ENCODE data around the gene RSPH4A.

RSPH4A gene

DNA sequence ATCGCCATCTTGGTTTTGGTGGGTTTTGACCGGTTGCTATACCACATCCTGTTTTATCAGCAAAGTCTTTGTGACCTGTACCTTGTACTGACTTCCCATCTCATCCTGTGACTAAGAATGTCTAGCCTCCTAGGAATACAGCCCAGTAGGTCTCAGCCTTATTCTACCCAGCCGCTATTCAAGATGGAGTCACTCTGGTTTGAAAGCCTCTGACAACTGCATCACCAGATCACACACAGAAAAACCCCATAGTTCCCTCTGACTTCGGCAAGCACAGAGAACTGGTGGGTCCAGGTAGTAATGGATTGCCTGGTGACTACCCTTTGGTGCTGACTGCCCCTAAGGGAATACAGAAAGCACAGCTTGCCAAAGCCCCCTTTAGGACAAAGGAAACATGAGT is 10.3 kb upstream of the RSPH4A start:
- no peak overlapping the region for H3K4me3 ChIP-seq
- H3K36me3 ChIP-seq (ENCODE audit: insufficient read depth, low read length): no peaks in the 10 kb centered on the region
- H3K27ac ChIP-seq: no peak overlapping the region
- H3K9ac ChIP-seq (ENCODE audit: insufficient read length): no peak overlapping the region
- DNase-seq (ENCODE audit: low read depth, low spot score): no peak
- TF ChIP-seq EZH2 (IDR thresholded peaks at IDR 0.05) (no peak), FOXP2 (optimal IDR thresholded peaks at IDR 0.05; ENCODE audit: control extremely low read depth, extremely low read length, insufficient read depth) (no peak), POLR2AphosphoS5 (IDR thresholded peaks at IDR 0.05; ENCODE audit: borderline replicate concordance, low read depth, low read length) (no peak)
- no peaks in the 10 kb centered on the region for H3K9me3 ChIP-seq (ENCODE audit: low read depth, low read length)

DNA sequence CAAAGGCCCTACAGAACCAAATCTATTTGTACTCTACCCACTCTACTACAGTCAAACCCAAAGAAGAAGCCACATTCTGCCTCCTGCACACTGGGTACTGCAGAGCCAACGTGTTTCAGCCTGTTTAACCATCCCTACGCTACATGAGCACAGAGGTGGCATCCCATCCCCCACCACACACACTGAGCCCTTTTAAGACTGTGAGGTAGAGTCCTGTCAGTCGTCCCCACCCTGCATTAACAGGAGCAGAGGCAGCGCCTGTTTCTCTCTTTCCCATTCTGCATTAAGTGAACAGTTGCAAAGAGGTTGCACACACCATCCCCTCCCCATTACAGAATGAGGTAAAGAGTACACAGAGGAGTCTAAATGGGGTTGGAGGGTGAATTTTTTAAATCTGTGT is 5.2 kb upstream of the RSPH4A start:
- DNase-seq (ENCODE audit: low read depth, low spot score): no peak
- H3K9me3 ChIP-seq (ENCODE audit: low read depth, low read length): no peaks in the 10 kb centered on the region
- H3K36me3 ChIP-seq (ENCODE audit: insufficient read depth, low read length): no peaks in the 10 kb centered on the region
- H3K4me3 ChIP-seq: no peak overlapping the region
- no peak overlapping the region for H3K27ac ChIP-seq
- TF ChIP-seq POLR2AphosphoS5 (IDR thresholded peaks at IDR 0.05; ENCODE audit: borderline replicate concordance, low read depth, low read length): no peak
- no peak for TF ChIP-seq FOXP2 (optimal IDR thresholded peaks at IDR 0.05; ENCODE audit: control extremely low read depth, extremely low read length, insufficient read depth)
- no peak for TF ChIP-seq EZH2 (IDR thresholded peaks at IDR 0.05)
- no peak overlapping the region for H3K9ac ChIP-seq (ENCODE audit: insufficient read length)

DNA sequence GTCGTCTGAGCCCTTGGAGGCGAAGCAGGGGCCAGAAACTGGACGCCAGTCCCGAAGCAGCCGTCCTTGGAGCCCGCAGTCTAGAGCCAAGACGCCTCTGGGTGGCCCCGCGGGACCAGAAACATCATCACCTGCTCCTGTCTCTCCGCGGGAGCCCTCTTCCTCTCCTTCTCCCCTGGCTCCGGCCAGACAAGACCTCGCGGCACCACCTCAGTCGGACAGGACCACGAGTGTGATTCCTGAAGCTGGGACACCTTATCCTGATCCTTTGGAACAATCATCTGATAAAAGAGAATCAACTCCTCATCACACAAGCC is 416 bp downstream of the RSPH4A start:
- Histone ChIP-seq H3K27ac (no peak overlapping the region), H3K9ac (ENCODE audit: insufficient read length) (no peak overlapping the region), H3K36me3 (ENCODE audit: insufficient read depth, low read length) (no peaks in the 10 kb centered on the region), H3K4me3 (peak overlapping the region; percentile 83), H3K9me3 (ENCODE audit: low read depth, low read length) (no peaks in the 10 kb centered on the region)
- no peak for DNase-seq (ENCODE audit: low read depth, low spot score)
- TF ChIP-seq POLR2AphosphoS5 (IDR thresholded peaks at IDR 0.05; ENCODE audit: borderline replicate concordance, low read depth, low read length) (no peak), FOXP2 (optimal IDR thresholded peaks at IDR 0.05; ENCODE audit: control extremely low read depth, extremely low read length, insufficient read depth) (no peak), EZH2 (IDR thresholded peaks at IDR 0.05) (no peak)

DNA sequence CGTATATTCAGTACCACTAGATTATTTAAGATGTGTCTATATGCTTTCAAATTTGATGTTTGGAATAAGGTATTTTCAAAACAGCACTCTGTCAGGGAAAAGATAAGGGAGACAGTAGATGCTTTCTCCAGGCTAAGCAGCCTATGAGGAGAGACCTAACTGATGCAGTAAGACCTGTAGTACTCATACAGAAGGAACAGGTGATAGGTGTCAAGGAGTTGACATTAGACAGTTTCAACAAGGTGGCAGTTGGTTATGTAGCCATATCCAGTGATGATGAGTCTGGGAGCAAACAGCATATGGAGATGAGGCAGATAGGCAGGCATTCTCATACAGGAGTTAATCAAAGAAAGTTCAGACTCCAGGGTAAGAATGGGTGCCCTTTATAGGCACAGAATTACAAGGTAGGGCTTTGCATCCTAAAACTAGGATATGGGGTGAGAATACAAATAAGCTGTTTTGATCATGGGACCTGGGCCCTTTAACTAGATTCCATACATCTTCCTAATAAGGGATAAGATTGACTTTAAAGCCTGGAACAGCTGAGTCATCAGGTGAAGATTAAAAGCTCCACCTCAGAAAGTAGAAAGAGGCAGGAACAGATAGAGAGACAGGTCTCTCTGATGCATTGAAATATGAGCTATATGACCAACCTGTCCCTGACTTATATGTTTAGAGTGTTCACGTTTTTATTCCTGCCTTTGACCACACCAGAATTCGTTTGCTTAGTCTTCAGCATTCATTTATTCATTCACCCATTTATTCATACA is 7.9 kb downstream of the RSPH4A start:
- Histone ChIP-seq H3K9ac (ENCODE audit: insufficient read length) (no peak overlapping the region), H3K27ac (no peak overlapping the region), H3K9me3 (ENCODE audit: low read depth, low read length) (no peaks in the 10 kb centered on the region), H3K36me3 (ENCODE audit: insufficient read depth, low read length) (no peaks in the 10 kb centered on the region), H3K4me3 (no peak overlapping the region)
- DNase-seq (ENCODE audit: low read depth, low spot score): no peak
- TF ChIP-seq POLR2AphosphoS5 (IDR thresholded peaks at IDR 0.05; ENCODE audit: borderline replicate concordance, low read depth, low read length) (no peak), EZH2 (IDR thresholded peaks at IDR 0.05) (no peak), FOXP2 (optimal IDR thresholded peaks at IDR 0.05; ENCODE audit: control extremely low read depth, extremely low read length, insufficient read depth) (no peak)

DNA sequence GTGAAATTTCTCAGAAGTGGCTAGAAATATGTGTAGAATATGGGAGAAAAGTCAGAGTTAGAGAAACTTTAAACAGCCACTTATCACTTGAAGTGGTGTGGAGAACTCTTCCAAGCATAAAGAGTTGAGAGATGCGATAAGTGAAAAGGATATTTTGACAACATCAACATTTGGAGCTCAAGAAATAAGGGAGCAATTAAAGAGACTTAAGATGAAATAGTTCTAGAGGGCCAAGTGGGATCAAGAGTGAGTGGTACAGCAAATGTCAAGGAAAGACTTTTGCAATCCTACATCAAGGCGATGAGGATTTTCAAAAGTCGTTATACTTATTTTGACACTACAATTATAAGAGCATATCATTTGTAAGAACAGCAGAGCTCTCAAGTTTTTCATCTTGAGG is 9.6 kb downstream of the RSPH4A start:
- TF ChIP-seq FOXP2 (optimal IDR thresholded peaks at IDR 0.05; ENCODE audit: control extremely low read depth, extremely low read length, insufficient read depth) (no peak), EZH2 (IDR thresholded peaks at IDR 0.05) (no peak)

DNA sequence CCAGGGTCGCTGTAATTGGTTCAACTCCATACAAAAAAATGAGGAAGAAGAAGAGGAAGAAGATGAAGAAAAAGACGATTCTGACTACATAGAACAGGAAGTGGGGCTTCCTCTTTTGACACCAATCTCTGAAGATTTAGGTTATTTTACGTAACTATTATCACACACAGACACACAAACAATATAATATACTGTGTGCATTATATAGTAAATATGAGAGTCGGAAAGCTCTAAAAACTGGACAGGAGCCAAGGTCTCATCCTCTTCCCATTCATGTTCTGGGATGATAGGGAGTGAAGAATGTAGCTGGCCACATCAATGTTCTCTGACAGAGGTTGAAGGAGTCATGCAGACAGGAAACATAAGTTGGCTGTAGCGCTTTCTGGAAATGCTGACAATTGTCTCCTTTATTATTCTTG is 13.3 kb downstream of the RSPH4A start:
- Histone ChIP-seq H3K4me3 (no peak overlapping the region), H3K9ac (ENCODE audit: insufficient read length) (no peak overlapping the region), H3K27ac (no peak overlapping the region), H3K9me3 (ENCODE audit: low read depth, low read length) (no peaks in the 10 kb centered on the region), H3K36me3 (ENCODE audit: insufficient read depth, low read length) (peaks cover 2% of the 10 kb centered on the region)
- no peak for TF ChIP-seq FOXP2 (optimal IDR thresholded peaks at IDR 0.05; ENCODE audit: control extremely low read depth, extremely low read length, insufficient read depth)
- no peak for TF ChIP-seq EZH2 (IDR thresholded peaks at IDR 0.05)
- no peak for TF ChIP-seq POLR2AphosphoS5 (IDR thresholded peaks at IDR 0.05; ENCODE audit: borderline replicate concordance, low read depth, low read length)
- no peak for DNase-seq (ENCODE audit: low read depth, low spot score)

More for the DNA sequence above, 9.6 kb downstream of the RSPH4A start:
- DNase-seq (ENCODE audit: low read depth, low spot score): no peak
- H3K4me3 ChIP-seq: no peak overlapping the region
- H3K9me3 ChIP-seq (ENCODE audit: low read depth, low read length): no peaks in the 10 kb centered on the region
- no peak overlapping the region for H3K27ac ChIP-seq
- no peaks in the 10 kb centered on the region for H3K36me3 ChIP-seq (ENCODE audit: insufficient read depth, low read length)
- no peak overlapping the region for H3K9ac ChIP-seq (ENCODE audit: insufficient read length)

DNA sequence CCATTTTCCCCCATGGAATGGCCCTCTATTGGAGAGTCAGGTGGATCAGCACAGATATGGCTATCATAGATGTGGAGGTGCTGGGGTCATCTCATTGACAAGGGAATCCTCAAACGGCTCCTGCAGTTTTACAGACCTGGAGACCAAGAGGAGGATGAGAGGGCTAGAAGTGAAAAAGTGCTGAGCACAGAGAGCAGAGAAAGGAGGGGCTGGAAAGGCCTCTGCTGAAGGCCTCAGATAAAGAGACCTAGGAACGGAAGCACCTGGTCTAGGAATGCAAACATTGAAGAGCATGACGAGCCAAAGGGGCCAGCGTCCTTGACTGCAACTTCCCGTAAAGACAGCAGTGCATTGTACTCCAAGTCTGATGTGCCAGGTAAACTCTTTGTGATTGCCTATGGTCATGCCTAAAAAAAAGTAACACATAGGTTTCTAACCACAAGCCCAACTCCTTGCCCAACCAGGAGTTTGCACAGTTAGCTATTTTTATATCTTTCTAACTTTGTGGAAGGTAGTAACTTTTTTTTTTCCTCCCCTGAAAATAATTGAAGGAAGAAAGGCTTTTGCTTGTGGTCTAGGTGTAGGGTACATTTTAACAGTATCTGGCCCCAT is 15.2 kb downstream of the RSPH4A start:
- Histone ChIP-seq H3K9ac (ENCODE audit: insufficient read length) (no peak overlapping the region), H3K36me3 (ENCODE audit: insufficient read depth, low read length) (peaks cover 6% of the 10 kb centered on the region), H3K9me3 (ENCODE audit: low read depth, low read length) (no peaks in the 10 kb centered on the region), H3K27ac (no peak overlapping the region), H3K4me3 (no peak overlapping the region)
- DNase-seq (ENCODE audit: low read depth, low spot score): no peak
- TF ChIP-seq EZH2 (IDR thresholded peaks at IDR 0.05) (no peak), POLR2AphosphoS5 (IDR thresholded peaks at IDR 0.05; ENCODE audit: borderline replicate concordance, low read depth, low read length) (no peak), FOXP2 (optimal IDR thresholded peaks at IDR 0.05; ENCODE audit: control extremely low read depth, extremely low read length, insufficient read depth) (no peak)

DNA sequence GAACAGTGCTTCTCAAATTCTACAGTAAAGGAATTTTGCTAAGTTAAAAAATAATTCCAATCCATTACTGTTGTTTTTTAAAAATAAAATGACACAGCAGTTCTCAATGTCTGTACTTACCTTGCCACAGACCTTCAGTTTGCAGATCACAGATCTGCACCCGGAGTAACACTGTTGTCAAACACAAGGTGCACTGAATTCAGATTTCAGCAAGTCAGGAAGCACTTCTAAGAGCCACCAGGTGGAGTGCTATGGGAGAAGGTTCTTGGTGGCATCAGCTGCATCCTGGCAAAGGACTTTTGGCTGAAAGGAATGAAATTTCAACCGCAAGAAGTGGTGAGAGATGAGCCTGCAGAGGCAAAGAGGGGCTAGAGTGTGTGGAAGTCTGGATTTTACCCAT is 17.4 kb downstream of the RSPH4A start:
- Histone ChIP-seq H3K9ac (ENCODE audit: insufficient read length) (no peak overlapping the region), H3K9me3 (ENCODE audit: low read depth, low read length) (no peaks in the 10 kb centered on the region), H3K36me3 (ENCODE audit: insufficient read depth, low read length) (peaks cover 6% of the 10 kb centered on the region), H3K4me3 (no peak overlapping the region), H3K27ac (no peak overlapping the region)
- DNase-seq (ENCODE audit: low read depth, low spot score): no peak
- TF ChIP-seq POLR2AphosphoS5 (IDR thresholded peaks at IDR 0.05; ENCODE audit: borderline replicate concordance, low read depth, low read length) (no peak), FOXP2 (optimal IDR thresholded peaks at IDR 0.05; ENCODE audit: control extremely low read depth, extremely low read length, insufficient read depth) (no peak), EZH2 (IDR thresholded peaks at IDR 0.05) (no peak)
